GM20000 (cell line): ENCODE data around the gene GCNT4.

Source experiments
- DNase-seq: peaks from one replicate; pipeline ENCODE4 v3.0.0; 2012; ENCODE audit warnings: low spot score
- CTCF ChIP-seq: IDR thresholded peaks from 2 replicates; pipeline ENCODE4 v1.5.1; 2012; ENCODE audit warnings: mild to moderate bottlenecking, control low read depth; ENCODE audit errors: extremely low read depth, missing control alignments

GCNT4 gene

DNA sequence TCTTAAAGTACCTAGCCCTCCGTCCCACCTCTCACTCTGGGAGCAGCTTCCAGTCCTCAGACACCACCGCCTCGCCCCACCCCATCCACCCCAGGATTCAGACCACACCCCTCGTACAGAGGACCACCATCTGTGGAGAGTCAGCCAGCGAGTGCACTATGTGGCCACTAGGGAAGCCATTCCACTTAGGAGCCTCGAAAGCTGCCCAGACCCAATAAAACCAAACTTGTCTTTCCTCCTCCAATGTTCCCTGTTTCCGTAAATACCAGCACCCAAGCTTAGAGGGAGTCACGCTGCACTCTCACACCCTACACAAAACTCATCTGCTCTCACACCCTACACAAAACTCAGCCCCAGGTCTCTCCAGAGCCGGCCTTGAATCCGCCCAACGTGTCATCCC, 1.9 kb downstream of the GCNT4 start:
- TF ChIP-seq CTCF = no peak
- DNase-seq = no peak

GRCh38 chr5:75049456-75050351, 2.7 kb downstream of the GCNT4 start:
- TF ChIP-seq CTCF = peak; percentile 60
- DNase-seq = peak; percentile 68

GRCh38 chr5:75048457-75048953, 3.9 kb downstream of the GCNT4 start:
- TF ChIP-seq CTCF = no peak
- DNase-seq = peak; percentile 42

GRCh38 chr5:75047356-75047755, 5.0 kb downstream of the GCNT4 start:
- TF ChIP-seq CTCF = no peak
- DNase-seq = no peak

- no peak for TF ChIP-seq CTCF
- DNase-seq = no peak
These were observed 5.8 kb downstream of the GCNT4 start for GRCh38 chr5:75046366-75047142.

DNA sequence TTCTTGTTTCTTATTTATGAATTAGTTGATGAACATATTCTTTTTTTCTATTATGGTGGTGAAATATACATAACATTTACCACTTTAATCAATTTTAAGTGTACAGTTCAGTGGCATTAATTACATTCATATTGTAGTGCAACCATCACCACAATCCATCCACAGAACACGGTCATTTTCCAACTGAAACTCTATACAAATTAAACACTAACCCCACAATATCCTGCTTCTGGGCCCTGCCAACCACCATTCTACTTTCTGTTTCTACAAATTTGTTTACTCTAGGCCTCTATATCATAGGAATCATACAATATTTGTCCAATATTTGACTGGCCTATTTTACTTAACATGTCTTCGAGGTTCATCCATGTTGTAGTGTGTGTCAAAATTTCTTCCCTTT, 7.3 kb downstream of the GCNT4 start:
- no peak for TF ChIP-seq CTCF
- DNase-seq = no peak

DNA sequence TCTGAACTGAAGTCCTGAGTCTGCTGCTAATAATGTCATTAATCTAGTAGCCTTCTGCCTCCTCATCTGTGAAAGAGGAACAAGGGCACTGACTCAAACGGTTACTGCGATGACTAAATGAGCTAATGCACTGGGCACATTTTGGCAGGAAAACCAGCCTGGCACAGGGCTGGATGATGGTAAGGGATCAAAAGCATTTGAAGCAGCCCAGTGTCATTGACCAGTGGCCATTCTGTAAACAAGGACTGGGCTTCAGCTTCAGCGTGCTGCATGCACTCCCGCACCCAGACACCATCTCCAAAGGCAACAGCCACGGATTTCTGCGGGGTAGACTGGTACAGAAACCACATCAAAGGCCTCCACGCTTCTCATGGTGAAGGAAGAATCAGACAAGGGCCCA, 8.0 kb downstream of the GCNT4 start:
- DNase-seq = no peak
- no peak for TF ChIP-seq CTCF
